ENCODE measurements around the gene FAM163A.

- TF ChIP-seq BHLHE40 (IDR thresholded peaks at IDR 0.05; ENCODE audit: borderline replicate concordance) (no peak), CTBP1 (IDR thresholded peaks at IDR 0.05; ENCODE audit: borderline replicate concordance) (no peak), SUZ12 (IDR thresholded peaks at IDR 0.05) (no peak), SP1 (IDR thresholded peaks at IDR 0.05) (no peak), FOXM1 (IDR thresholded peaks at IDR 0.05; ENCODE audit: borderline replicate concordance) (no peak), ARNT (IDR thresholded peaks at IDR 0.05) (no peak), L3MBTL2 (conservative IDR thresholded peaks at IDR 0.05) (no peak), TARDBP (IDR thresholded peaks at IDR 0.05) (no peak)
Observed at GRCh38 chr1:179807291-179807690, 64.2 kb downstream of the FAM163A start.
